GM21825 (cell line): ENCODE measurements around the gene TRAP1.
A peak's percentile ranks its signal among the peaks of the same experiment; 100 is the strongest.
"Not testable (repeated sequence)": the region's sequence is repeated elsewhere in the genome, so short reads cannot be mapped to it uniquely, and the experiment has no call there.

ENCODE experiments used
- ATAC-seq: cut with Tn5 transposase; IDR thresholded peaks from one replicate; pipeline ENCODE4 v1.9.1; 2021; ENCODE audit warnings: mild to moderate bottlenecking, moderate library complexity; ENCODE audit not compliant: unreplicated experiment

TRAP1 gene

GRCh38 chr16:3618769-3619141 lies 98.6 kb downstream of the TRAP1 start:
- no peak for ATAC-seq

- ATAC-seq, result no peak
These were observed 104.5 kb downstream of the TRAP1 start for GRCh38 chr16:3612510-3613466.

- peak; percentile 81 for ATAC-seq
These were observed 106.0 kb downstream of the TRAP1 start, which contains the start of gene SLX4 for GRCh38 chr16:3611146-3611975. SLX4 (minus strand) TSS chr16:3611606; CDS start chr16:3608964, 2,642 bp downstream.

- no peak for ATAC-seq
These were observed 106.6 kb downstream of the TRAP1 start for GRCh38 chr16:3610698-3611145.

GRCh38 chr16:3609895-3610697 lies 107.2 kb downstream of the TRAP1 start:
- ATAC-seq, result no peak

GRCh38 chr16:3608976-3609375 lies 108.3 kb downstream of the TRAP1 start:
- ATAC-seq, result not testable (repeated sequence)

- no peak for ATAC-seq
These were observed 109.3 kb downstream of the TRAP1 start for GRCh38 chr16:3608069-3608468.
